ENCODE measurements around the gene DUOX1.

DNA sequence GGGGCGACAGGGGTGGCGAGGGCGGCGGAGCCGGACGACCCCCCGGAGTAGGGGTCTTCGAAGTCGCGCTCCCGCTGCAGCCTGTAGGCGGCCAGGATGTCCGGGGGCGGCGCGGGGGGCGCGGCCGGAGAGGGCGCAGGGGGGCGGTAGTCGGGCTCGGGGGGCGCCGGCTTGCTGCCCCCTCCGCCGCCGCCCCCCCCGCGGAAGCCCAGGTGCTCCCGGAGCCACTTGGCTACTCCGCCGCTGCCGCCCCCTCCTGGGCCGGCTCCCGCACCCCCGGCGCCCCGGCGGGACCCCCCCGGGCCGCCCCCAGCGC is 57.7 kb downstream of the DUOX1 start:
- TF ChIP-seq, protein P1, sequence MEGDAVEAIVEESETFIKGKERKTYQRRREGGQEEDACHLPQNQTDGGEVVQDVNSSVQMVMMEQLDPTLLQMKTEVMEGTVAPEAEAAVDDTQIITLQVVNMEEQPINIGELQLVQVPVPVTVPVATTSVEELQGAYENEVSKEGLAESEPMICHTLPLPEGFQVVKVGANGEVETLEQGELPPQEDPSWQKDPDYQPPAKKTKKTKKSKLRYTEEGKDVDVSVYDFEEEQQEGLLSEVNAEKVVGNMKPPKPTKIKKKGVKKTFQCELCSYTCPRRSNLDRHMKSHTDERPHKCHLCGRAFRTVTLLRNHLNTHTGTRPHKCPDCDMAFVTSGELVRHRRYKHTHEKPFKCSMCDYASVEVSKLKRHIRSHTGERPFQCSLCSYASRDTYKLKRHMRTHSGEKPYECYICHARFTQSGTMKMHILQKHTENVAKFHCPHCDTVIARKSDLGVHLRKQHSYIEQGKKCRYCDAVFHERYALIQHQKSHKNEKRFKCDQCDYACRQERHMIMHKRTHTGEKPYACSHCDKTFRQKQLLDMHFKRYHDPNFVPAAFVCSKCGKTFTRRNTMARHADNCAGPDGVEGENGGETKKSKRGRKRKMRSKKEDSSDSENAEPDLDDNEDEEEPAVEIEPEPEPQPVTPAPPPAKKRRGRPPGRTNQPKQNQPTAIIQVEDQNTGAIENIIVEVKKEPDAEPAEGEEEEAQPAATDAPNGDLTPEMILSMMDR (IDR thresholded peaks at IDR 0.05; ENCODE audit: low read depth, low read length, missing input control): no peak
- no peak for TF ChIP-seq FOXA1 (IDR thresholded peaks at IDR 0.05)
- TF ChIP-seq HNF4G (IDR thresholded peaks at IDR 0.05): no peak
- TF ChIP-seq, protein P2, sequence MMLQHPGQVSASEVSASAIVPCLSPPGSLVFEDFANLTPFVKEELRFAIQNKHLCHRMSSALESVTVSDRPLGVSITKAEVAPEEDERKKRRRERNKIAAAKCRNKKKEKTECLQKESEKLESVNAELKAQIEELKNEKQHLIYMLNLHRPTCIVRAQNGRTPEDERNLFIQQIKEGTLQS (IDR thresholded peaks at IDR 0.05): no peak
- TF ChIP-seq, protein P3, sequence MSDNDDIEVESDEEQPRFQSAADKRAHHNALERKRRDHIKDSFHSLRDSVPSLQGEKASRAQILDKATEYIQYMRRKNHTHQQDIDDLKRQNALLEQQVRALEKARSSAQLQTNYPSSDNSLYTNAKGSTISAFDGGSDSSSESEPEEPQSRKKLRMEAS (IDR thresholded peaks at IDR 0.05): no peak
- no peak for TF ChIP-seq TAF1 (conservative IDR thresholded peaks at IDR 0.05)
- TF ChIP-seq GABPA (IDR thresholded peaks at IDR 0.05 in 1 of 2, conservative IDR thresholded peaks at IDR 0.05 in 1 of 2): no peak
- TF ChIP-seq SP1 (IDR thresholded peaks at IDR 0.05): no peak
